MM.1S (cell line): ENCODE results near the gene POPDC3.

ENCODE experiments used
- DNase-seq: peaks from one replicate; pipeline ENCODE4 v3.0.0-alpha.2; 2015
- H2AFZ ChIP-seq: fragments of 300-600 bp; sonication (generic); 2 replicates; pipeline ENCODE4 v1.6.0; 2016; ENCODE audit warnings: antibody characterized with exemption, low read length
- H3F3A ChIP-seq: fragments of 300-600 bp; sonication (generic); 2 replicates; pipeline ENCODE4 v1.6.1; 2016; ENCODE audit warnings: mild to moderate bottlenecking, antibody characterized with exemption, low read length, moderate library complexity, mixed read lengths; ENCODE audit not compliant: insufficient read depth
- H3K27ac ChIP-seq: fragments of 300-600 bp; sonication (generic); 2 replicates; pipeline ENCODE4 v1.5.1; 2016; ENCODE audit warnings: mild to moderate bottlenecking, low read length
- H3K27me3 ChIP-seq: fragments of 300-600 bp; sonication (generic); replicated peaks from 2 replicates; pipeline ENCODE4 v1.6.0; 2016; ENCODE audit warnings: low read length; ENCODE audit not compliant: insufficient read depth
- H3K36me3 ChIP-seq: fragments of 300-600 bp; sonication (generic); replicated peaks from 2 replicates; pipeline ENCODE4 v1.6.1; 2016; ENCODE audit warnings: mild to moderate bottlenecking, low read length, mixed read lengths; ENCODE audit not compliant: insufficient read depth
- H3K4me1 ChIP-seq: fragments of 300-600 bp; sonication (generic); 2 replicates; pipeline ENCODE4 v1.6.1; 2016; ENCODE audit warnings: low read length, mixed read lengths
- H3K4me2 ChIP-seq: fragments of 300-600 bp; sonication (generic); 2 replicates; pipeline ENCODE4 v1.6.0; 2016; ENCODE audit warnings: low read depth, low read length
- H3K4me3 ChIP-seq: fragments of 300-600 bp; sonication (generic); 2 replicates; pipeline ENCODE4 v1.5.1; 2016; ENCODE audit warnings: low read length, mixed read lengths
- H3K79me2 ChIP-seq: fragments of 300-600 bp; sonication (generic); 2 replicates; pipeline ENCODE4 v1.6.1; 2016; ENCODE audit warnings: mixed run types, low read length, mixed read lengths
- H3K9ac ChIP-seq: fragments of 300-600 bp; sonication (generic); 2 replicates; pipeline ENCODE4 v1.6.1; 2016; ENCODE audit warnings: low read length, mixed read lengths
- H3K9me2 ChIP-seq: fragments of 300-600 bp; sonication (generic); replicated peaks from 2 replicates; pipeline ENCODE4 v1.6.1; 2016; ENCODE audit warnings: mild to moderate bottlenecking, low read length, mixed read lengths; ENCODE audit not compliant: insufficient read depth
- H3K9me3 ChIP-seq: fragments of 300-600 bp; sonication (generic); replicated peaks from 2 replicates; pipeline ENCODE4 v1.6.1; 2016; ENCODE audit warnings: mild to moderate bottlenecking, low read length, mixed read lengths; ENCODE audit not compliant: insufficient read depth
- H4K20me1 ChIP-seq: fragments of 300-600 bp; sonication (generic); 2 replicates; pipeline ENCODE4 v1.6.1; 2016; ENCODE audit warnings: mild to moderate bottlenecking, low read length, moderate library complexity, mixed read lengths; ENCODE audit not compliant: insufficient read depth
- CTCF ChIP-seq: fragments of 300-600 bp; sonication (generic); IDR thresholded peaks from 2 replicates; pipeline ENCODE4 v1.5.1; 2016; ENCODE audit warnings: antibody characterized with exemption, low read length, mixed read lengths
- EZH2 ChIP-seq: fragments of 300-600 bp; sonication (generic); optimal IDR thresholded peaks from 2 replicates; pipeline ENCODE3; 2017; ENCODE audit warnings: low read depth, mild to moderate bottlenecking, antibody characterized with exemption, low read length, mixed read lengths
- EZH2phosphoT487 ChIP-seq: fragments of 300-600 bp; sonication (generic); IDR thresholded peaks from 2 replicates; pipeline ENCODE4 v1.6.1; 2018; ENCODE audit warnings: antibody characterized with exemption, low read length

Gene POPDC3

GRCh38 chr6:105109955-105110895, 69.6 kb downstream of the POPDC3 start:
- Histone ChIP-seq H3K27ac (peak overlapping the region; percentile 59; the same call in 1 of the 2 replicates), H3K9ac (peak overlapping the region; percentile 4; the same call in 1 of the 2 replicates), H3K9me3 (no peaks in the 10 kb centered on the region), H3K9me2 (no peaks in the 10 kb centered on the region), H3K36me3 (no peaks in the 10 kb centered on the region), H3K27me3 (no peaks in the 10 kb centered on the region), H3K4me2 (peak overlapping the region; percentile 61), H3K79me2 (no peaks in the 10 kb centered on the region), H3K4me1 (peaks cover 21% of the 10 kb centered on the region), H4K20me1 (no peaks in the 10 kb centered on the region), H3F3A (peaks cover 16% of the 10 kb centered on the region), H3K4me3 (peak overlapping the region; percentile 28), H2AFZ (peak overlapping the region; percentile 19; the same call in 1 of the 2 replicates)
- TF ChIP-seq EZH2phosphoT487 = no peak
- no peak for TF ChIP-seq EZH2
- no peak for TF ChIP-seq CTCF
- DNase-seq = peak; percentile 24

GRCh38 chr6:105108631-105109262, 71.1 kb downstream of the POPDC3 start:
- Histone ChIP-seq H3K79me2 (no peaks in the 10 kb centered on the region), H4K20me1 (no peaks in the 10 kb centered on the region), H3K36me3 (no peaks in the 10 kb centered on the region), H3K9me2 (no peaks in the 10 kb centered on the region), H3F3A (peaks cover 16% of the 10 kb centered on the region), H3K27ac (no peak overlapping the region), H3K4me3 (no peak overlapping the region), H3K27me3 (no peaks in the 10 kb centered on the region), H3K9me3 (no peaks in the 10 kb centered on the region), H3K9ac (no peak overlapping the region), H3K4me2 (no peak overlapping the region), H2AFZ (no peak overlapping the region), H3K4me1 (peaks cover 21% of the 10 kb centered on the region)
- no peak for TF ChIP-seq CTCF
- no peak for TF ChIP-seq EZH2
- TF ChIP-seq EZH2phosphoT487 = no peak
- no peak for DNase-seq
